GM19438 (cell line): ENCODE results near the gene PMEPA1.

Experiments
- ATAC-seq: cut with Tn5 transposase; IDR thresholded peaks from one replicate; pipeline ENCODE4 v1.9.1; 2021; ENCODE audit warnings: low read depth; ENCODE audit not compliant: unreplicated experiment

PMEPA1 gene

GRCh38 chr20:57737349-57737748 lies 27.5 kb upstream of the PMEPA1 start:
- no peak for ATAC-seq

GRCh38 chr20:57736738-57737347 lies 27.0 kb upstream of the PMEPA1 start:
- no peak for ATAC-seq

DNA sequence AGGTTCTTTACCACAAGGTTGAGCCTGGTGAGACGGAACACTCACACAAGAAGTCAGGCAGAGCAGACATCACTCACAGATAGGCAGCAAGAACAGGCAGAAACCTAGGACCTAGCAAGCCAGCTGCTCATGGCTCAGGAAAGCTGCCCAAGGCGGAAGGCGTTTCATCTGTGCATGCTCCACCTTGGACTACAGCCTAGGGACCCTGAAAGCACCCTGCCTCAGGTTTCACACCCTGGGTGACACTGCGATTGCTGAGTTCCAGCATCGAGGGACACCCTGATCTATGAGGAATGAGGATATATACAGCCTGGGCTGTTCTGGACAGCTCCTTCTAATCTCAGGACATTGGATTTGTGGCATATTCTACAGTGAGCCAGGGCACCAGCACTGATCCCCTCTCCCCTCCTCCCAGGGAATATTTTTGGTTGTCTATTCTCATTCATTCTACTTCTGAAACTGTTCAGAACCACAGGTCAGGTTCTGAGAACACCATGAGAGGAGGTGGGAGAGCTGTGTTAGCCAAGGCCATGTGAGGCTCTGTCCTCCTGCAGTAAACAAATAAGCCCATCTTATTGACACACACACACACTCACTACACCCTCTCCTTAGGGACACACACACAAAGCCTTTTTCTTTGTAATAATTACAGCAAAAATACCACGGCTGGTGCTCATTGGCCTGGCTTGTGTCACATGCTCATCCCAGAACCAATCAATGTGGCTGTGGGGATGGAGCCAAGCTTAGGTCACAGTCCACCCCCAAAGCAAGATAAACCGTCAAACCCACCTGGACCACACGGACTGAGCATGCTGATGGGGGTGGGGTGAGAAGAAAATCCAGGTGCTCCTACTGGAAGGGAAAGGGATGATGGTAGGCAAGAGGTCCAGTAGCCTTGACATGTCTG lies 26.3 kb upstream of the PMEPA1 start:
- ATAC-seq, result no peak

DNA sequence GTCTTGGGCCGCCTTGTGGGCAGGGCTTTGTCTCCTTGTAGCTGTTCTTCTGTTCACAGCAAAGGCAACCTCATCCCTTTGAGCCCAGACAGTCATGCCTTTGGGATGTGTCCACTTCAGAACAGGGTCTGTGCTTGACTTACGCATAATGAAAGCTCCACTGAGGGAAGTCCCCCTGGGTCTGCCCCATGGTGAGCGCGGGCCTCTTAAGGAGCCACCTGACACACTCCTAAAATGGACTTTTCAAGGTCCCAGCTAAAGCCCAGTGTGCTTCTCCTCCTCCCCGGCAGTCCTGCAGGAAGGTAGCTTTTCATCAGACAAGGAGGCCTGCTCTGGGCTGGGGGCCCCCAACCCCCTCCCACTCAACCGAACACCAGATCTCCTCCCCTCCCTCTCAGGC lies 24.9 kb upstream of the PMEPA1 start:
- ATAC-seq, result no peak

DNA sequence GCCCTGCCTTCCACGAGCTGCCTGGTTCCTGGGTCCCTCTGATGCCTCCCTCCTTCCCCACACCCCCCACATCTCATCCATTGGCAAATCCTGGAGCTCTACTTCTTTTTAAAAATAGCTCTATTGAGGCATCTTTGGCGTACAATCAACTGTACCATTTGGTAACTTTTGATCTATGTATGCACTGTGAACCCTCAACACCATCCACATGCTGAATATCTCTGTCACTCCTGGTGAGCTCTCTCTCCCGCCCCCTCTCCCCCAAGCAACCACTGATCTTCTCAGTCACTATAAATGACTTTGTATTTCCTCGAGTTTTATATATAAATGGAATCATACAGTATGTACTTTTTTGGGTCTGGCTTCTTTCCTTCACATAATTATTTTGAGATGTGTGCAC lies 22.4 kb upstream of the PMEPA1 start:
- ATAC-seq, result no peak

DNA sequence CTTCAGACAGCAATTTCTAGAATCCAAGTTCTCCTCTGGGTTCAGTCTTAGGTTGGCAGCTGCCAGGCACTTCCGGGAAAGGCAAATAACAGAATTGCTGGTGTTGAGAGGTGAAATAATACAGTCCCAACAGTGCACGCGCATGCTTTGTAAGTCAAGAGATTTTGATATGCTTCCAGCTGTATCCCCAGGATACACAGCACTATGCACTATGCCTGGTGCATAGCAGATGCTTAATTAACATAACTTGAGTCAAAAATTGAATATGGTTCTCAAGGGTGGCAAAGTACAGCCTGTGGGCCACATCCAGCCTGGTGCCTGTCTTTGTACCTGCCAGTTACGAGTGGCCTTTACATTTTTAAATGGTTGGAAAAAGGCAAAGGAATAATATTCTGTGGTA lies 18.9 kb upstream of the PMEPA1 start:
- no peak for ATAC-seq

GRCh38 chr20:57727863-57728262 lies 18.0 kb upstream of the PMEPA1 start:
- no peak for ATAC-seq

- ATAC-seq, result no peak
Observed at GRCh38 chr20:57725636-57726035, 15.8 kb upstream of the PMEPA1 start.

DNA sequence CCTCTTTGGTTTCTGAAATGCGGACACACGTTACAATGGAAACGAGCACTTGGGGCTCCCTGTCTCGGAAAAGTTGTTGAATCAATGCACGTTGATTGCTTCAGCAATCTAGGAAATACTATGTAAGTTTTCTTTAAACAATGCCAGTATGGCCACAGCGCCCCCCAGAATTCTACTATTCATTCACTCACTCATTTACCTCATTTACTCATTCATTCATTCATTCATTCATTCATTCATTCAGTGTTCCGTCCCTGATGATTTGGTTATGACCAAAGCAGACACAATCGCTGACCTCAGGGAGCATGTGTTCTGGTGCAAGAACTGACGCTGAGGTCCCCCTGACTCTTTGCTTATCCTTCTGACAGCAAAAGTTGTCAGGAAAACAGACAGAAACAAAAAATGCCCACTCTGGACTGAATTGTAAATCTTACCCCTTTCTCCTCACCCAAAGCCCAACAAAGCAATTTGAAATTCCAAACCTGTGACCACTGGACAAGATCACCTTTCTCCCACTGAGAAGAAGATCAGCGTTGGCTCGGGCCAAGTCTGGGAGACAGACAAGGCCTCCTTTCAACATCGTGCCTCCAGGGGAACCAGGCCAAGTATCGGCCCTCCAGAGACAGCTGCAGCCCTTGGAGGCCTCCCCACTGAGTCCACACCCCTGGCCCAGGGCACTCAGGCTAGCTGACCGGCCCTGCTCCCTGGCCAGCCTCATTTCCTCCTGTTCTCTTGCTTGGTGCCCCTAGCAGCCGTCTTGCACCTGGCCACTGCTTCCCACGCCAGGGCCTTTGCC lies 15.0 kb upstream of the PMEPA1 start:
- no peak for ATAC-seq

- ATAC-seq, result no peak
Observed at GRCh38 chr20:57723816-57724215, 14.0 kb upstream of the PMEPA1 start.

DNA sequence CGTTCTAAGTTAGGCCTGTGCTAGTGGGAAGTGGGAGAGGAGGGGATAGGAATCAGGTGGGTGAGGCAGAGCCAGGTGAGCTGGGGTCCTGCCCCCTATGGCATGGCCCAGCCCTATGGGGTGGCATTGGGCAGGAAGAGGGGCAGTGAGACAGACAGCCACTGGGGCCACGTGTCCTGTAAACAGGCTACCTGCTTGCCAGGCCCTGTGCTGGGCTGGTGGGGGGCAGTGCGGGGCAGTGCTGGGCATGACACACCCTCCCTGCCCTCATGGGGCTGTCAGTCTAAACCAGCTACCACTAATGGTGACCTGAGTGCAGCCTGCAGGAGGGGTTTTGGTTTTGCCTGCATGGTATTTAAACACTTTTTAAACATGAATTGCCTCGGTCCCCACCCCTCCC lies 10.1 kb upstream of the PMEPA1 start:
- no peak for ATAC-seq

DNA sequence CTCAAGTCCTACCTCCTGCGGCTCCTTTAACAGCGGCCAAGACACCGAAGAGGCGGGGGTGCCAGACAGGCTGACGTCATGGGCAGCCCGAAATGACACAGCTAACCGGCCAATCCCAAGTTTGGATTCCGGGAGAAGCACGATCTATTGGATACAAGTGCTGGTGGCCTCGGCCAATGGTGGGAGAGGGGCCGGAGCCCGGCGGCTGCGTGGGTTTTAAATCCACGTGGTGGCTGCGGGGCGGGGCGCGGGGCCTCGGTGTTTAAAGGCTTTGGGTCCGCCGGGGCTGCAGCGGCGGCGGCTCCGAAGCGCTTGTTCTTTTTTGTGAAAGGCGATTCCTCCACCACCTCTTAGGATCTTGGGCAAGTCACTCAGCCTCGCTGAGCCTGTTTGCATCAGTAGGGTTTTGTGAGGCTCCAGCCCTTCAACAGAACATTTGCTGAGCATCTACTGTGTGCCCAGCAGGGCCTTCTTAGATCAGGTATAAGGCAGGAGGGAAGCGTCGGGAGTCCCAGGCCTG lies 8.7 kb upstream of the PMEPA1 start:
- peak; percentile 98 for ATAC-seq

- ATAC-seq, result no peak
Observed at GRCh38 chr20:57717797-57718196, 8.0 kb upstream of the PMEPA1 start.

DNA sequence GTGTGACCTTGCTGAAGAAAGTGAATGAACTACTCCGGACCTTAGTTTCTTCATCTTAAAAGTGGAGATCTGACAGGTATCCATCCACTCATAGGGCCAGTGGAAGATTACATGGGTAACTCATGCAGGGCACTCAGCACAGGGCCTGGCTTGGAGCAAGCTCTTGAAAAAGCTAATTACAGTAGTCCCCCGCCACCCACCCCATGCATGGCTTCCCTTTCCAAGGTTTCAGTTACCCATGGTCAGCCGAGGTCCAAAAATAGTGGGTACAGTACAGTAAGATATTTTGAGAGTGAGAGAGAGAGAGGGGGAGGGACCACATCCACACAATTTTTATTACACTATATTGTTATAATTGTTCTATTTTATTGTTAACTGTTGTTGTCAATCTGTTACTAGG lies 7.1 kb upstream of the PMEPA1 start:
- ATAC-seq, result no peak

GRCh38 chr20:57716202-57716601 lies 6.4 kb upstream of the PMEPA1 start:
- no peak for ATAC-seq

- no peak for ATAC-seq
Observed at GRCh38 chr20:57715268-57715904, 5.6 kb upstream of the PMEPA1 start.

- ATAC-seq, result no peak
Observed at GRCh38 chr20:57714409-57715267, 4.8 kb upstream of the PMEPA1 start.

GRCh38 chr20:57713951-57714350 lies 4.1 kb upstream of the PMEPA1 start:
- no peak for ATAC-seq

DNA sequence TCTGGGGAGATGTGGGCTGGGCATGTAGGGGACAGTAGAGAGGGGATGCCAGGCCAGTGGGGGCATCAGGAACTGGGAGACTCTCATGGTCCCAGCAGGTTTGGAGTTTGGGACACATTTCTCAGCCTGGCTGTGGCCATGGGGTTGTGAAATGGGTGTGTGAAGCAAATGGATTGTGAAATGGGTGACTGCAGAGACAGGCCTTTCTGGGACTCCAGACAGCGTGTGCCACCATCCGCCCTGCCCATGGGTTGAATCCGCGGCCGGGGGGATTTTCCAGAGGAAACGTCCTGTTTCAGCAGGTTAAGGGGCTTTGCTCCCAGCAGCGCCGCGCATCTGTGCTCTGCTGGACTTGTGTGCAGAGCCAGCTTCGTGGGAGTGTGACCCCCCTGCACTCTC lies 3.7 kb upstream of the PMEPA1 start:
- ATAC-seq, result no peak
